ENCODE results near the gene ALDH5A1.
A peak's percentile ranks its signal among the peaks of the same experiment; 100 is the strongest.

ALDH5A1 gene

DNA sequence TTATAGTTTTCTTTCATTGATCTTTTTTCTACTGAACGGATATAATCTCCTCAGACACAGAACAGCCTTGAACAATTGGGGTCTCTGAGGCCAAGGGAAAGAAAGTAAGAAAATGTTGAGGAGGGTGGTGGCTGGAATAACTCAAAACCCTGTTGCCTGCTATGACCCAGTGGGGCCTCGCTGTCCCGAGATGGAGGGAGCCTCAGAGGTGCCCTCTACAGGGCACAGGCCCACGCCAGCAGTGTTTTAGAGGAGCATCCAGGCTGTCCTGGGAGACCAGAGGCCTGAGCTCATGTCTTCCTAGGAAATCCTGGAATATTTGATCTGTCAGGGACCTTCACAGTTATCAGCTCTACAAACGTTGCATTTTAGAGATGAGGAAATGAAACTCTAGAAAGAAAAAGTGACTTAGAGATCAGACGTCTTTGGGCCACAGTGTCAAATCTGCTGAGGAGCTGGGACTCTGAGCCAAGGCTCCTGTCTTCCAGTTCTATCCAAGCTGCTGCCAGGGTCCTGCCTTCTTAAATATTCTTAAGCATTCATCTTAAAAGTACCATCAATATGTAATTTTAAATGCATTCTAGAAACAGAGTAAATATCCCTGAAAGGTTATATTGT, 26.3 kb downstream of the ALDH5A1 start:
- Histone ChIP-seq H3K27ac (ENCODE audit: extremely low read depth, low read depth, low read length) (no peak overlapping the region), H3K4me3 (ENCODE audit: low read depth, low read length) (no peak overlapping the region), H3K4me1 (ENCODE audit: control insufficient read depth, insufficient read depth, low read length) (no peaks in the 10 kb centered on the region), H3K9me3 (ENCODE audit: control insufficient read depth, insufficient read depth, low read depth, low read length) (no peaks in the 10 kb centered on the region), H3K36me3 (ENCODE audit: control insufficient read depth in 2 of 2, insufficient read depth in 1 of 2, low read length in 2 of 2) (no peaks in the 10 kb centered on the region; a peak in 1 of 3 replicates)
- POLR2A ChIA-PET: interaction anchor here (2.0 kb wide), 1 partner anchor 26 kb away, joined by 5 read pairs; the partner anchor contains the start of gene ALDH5A1
- TF ChIP-seq ZNF626 (tag by site-specific recombination; IDR thresholded peaks at IDR 0.05) (no peak), ZNF654 (tag by site-specific recombination; IDR thresholded peaks at IDR 0.05; ENCODE audit: low read depth) (peak; percentile 22; the same call in 1 of the 2 replicates), ZBTB8A (tag by site-specific recombination; IDR thresholded peaks at IDR 0.05) (0 out of 2 replicates have a peak, but pooled peaks have one; percentile 41), MEIS1 (CRISPR knock-in tag; IDR thresholded peaks at IDR 0.05; ENCODE audit: borderline replicate concordance) (no peak), ZNF121 (tag by site-specific recombination; IDR thresholded peaks at IDR 0.05) (no peak), ZNF660 (tag by site-specific recombination; IDR thresholded peaks at IDR 0.05) (0 out of 2 replicates have a peak, but pooled peaks have one; percentile 46), ZNF341 (tag by site-specific recombination; IDR thresholded peaks at IDR 0.05; ENCODE audit: low read depth) (peak; percentile 86), SCRT2 (tag by site-specific recombination; IDR thresholded peaks at IDR 0.05) (peak; percentile 44), ZFP37 (tag by site-specific recombination; IDR thresholded peaks at IDR 0.05) (no peak), IKZF3 (tag by site-specific recombination; IDR thresholded peaks at IDR 0.05) (peak; percentile 65; the same call in 1 of the 2 replicates)
- TF ChIP-seq, protein P1, sequence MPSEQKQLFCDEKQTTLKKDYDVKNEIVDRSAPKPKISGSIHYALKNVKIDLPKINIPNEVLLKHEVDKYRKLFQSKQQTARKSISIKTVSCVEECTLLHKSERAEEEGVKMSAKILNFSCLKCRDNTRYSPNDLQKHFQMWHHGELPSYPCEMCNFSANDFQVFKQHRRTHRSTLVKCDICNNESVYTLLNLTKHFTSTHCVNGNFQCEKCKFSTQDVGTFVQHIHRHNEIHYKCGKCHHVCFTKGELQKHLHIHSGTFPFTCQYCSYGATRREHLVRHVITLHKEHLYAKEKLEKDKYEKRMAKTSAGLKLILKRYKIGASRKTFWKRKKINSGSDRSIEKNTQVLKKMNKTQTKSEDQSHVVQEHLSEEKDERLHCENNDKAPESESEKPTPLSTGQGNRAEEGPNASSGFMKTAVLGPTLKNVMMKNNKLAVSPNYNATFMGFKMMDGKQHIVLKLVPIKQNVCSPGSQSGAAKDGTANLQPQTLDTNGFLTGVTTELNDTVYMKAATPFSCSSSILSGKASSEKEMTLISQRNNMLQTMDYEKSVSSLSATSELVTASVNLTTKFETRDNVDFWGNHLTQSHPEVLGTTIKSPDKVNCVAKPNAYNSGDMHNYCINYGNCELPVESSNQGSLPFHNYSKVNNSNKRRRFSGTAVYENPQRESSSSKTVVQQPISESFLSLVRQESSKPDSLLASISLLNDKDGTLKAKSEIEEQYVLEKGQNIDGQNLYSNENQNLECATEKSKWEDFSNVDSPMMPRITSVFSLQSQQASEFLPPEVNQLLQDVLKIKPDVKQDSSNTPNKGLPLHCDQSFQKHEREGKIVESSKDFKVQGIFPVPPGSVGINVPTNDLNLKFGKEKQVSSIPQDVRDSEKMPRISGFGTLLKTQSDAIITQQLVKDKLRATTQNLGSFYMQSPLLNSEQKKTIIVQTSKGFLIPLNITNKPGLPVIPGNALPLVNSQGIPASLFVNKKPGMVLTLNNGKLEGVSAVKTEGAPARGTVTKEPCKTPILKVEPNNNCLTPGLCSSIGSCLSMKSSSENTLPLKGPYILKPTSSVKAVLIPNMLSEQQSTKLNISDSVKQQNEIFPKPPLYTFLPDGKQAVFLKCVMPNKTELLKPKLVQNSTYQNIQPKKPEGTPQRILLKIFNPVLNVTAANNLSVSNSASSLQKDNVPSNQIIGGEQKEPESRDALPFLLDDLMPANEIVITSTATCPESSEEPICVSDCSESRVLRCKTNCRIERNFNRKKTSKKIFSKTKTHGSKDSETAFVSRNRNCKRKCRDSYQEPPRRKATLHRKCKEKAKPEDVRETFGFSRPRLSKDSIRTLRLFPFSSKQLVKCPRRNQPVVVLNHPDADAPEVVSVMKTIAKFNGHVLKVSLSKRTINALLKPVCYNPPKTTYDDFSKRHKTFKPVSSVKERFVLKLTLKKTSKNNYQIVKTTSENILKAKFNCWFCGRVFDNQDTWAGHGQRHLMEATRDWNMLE (tag by site-specific recombination; conservative IDR thresholded peaks at IDR 0.05; ENCODE audit: low read depth): no peak
- TF ChIP-seq, protein P2, sequence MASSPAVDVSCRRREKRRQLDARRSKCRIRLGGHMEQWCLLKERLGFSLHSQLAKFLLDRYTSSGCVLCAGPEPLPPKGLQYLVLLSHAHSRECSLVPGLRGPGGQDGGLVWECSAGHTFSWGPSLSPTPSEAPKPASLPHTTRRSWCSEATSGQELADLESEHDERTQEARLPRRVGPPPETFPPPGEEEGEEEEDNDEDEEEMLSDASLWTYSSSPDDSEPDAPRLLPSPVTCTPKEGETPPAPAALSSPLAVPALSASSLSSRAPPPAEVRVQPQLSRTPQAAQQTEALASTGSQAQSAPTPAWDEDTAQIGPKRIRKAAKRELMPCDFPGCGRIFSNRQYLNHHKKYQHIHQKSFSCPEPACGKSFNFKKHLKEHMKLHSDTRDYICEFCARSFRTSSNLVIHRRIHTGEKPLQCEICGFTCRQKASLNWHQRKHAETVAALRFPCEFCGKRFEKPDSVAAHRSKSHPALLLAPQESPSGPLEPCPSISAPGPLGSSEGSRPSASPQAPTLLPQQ (tag by site-specific recombination; IDR thresholded peaks at IDR 0.05): 0 out of 2 replicates have a peak, but pooled peaks have one; percentile 20
- TF ChIP-seq, protein P3, sequence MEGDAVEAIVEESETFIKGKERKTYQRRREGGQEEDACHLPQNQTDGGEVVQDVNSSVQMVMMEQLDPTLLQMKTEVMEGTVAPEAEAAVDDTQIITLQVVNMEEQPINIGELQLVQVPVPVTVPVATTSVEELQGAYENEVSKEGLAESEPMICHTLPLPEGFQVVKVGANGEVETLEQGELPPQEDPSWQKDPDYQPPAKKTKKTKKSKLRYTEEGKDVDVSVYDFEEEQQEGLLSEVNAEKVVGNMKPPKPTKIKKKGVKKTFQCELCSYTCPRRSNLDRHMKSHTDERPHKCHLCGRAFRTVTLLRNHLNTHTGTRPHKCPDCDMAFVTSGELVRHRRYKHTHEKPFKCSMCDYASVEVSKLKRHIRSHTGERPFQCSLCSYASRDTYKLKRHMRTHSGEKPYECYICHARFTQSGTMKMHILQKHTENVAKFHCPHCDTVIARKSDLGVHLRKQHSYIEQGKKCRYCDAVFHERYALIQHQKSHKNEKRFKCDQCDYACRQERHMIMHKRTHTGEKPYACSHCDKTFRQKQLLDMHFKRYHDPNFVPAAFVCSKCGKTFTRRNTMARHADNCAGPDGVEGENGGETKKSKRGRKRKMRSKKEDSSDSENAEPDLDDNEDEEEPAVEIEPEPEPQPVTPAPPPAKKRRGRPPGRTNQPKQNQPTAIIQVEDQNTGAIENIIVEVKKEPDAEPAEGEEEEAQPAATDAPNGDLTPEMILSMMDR (tag by site-specific recombination; IDR thresholded peaks at IDR 0.05): peak; percentile 39; the same call in 1 of the 2 replicates
- CTCF ChIA-PET: interaction anchor here (0.5 to 5.1 kb wide), 49 partner anchors 9 to 1223 kb away, joined by 3 to 55 read pairs (median 3); partner anchors contain the start of genes ACOT13, ALDH5A1 and GPLD1

All from HEK293 (cell line).